ENCODE results near the gene TBATA. TPM values are rescaled to one million over a fixed set of nuclear protein-coding genes. Genes with fewer than 3 reads are reported as not detected.

Gene TBATA
- total and polyA plus RNA-seq, 2 of the 8 experiments (the other 6 are each of a cell fraction or from before 2014, with no cell fraction given), result not detected

DNA sequence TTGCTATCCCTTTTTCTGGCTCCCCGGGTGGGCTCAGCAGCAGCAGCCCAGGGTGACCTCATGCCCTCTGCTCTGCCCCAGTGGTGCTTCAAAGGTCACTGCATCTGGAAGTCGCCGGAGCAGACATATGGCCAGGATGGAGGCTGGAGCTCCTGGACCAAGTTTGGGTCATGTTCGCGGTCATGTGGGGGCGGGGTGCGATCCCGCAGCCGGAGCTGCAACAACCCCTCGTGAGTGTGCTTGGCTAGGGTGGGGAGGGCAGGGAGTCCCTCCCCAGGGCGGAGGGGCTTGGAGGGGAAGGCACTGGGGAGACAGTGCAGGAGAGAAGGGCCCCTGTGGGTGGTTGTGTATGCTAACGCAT lies 46.4 kb downstream of the TBATA start:
- no peak overlapping the region for H2BK5ac ChIP-seq (ENCODE audit: low read depth, low read length)
- H3K56ac ChIP-seq (replicated peaks; ENCODE audit: insufficient read length, low read depth, low read length), result no peak overlapping the region
- no peaks in the 10 kb centered on the region for H3K79me1 ChIP-seq (ENCODE audit: low read depth, low read length)
- no peak overlapping the region for H2BK120ac ChIP-seq (replicated peaks; ENCODE audit: low read depth, low read length)
- ChIA-PET POLR2A (ENCODE audit: partially characterized antibody) (no interaction called here), CTCF (ENCODE audit: partially characterized antibody) (interaction anchor here (0.6 to 2.7 kb wide), 18 partner anchors 8 to 397 kb away, joined by 3 to 10 read pairs (median 5); no protein-coding TSS in a partner anchor)
- H3K4me2 ChIP-seq (ENCODE audit: insufficient read depth in 1 of 2, low read depth in 2 of 2, low read length in 2 of 2), result no peak overlapping the region
- no peaks in the 10 kb centered on the region for H3K36me3 ChIP-seq (ENCODE audit: control insufficient read depth in 2 of 4, insufficient read depth in 4 of 4, low read length in 3 of 4)
- H3K4me1 ChIP-seq (replicated peaks in 1 of 4; ENCODE audit: control insufficient read depth in 3 of 4, insufficient read depth in 4 of 4, low read length in 3 of 4), result peaks cover 0 to 4% (median 0%) of the 10 kb centered on the region in 4 experiments; a peak in 1 of 7 replicates
- no peak overlapping the region for H4K5ac ChIP-seq (ENCODE audit: insufficient read length, low read depth, low read length)
- no peak overlapping the region for H3K9ac ChIP-seq (replicated peaks in 1 of 4; ENCODE audit: extremely low read depth in 1 of 4, low read depth in 3 of 4, low read length in 3 of 4)
- H3K23ac ChIP-seq (ENCODE audit: insufficient read length), result no peak overlapping the region
- no peak overlapping the region for H3K4ac ChIP-seq (replicated peaks; ENCODE audit: insufficient read length, low read depth, low read length)
- no peaks in the 10 kb centered on the region for H3K79me2 ChIP-seq (ENCODE audit: control insufficient read depth in 1 of 2, insufficient read depth in 2 of 2, low read length in 2 of 2)
- no peak overlapping the region for H2BK20ac ChIP-seq (ENCODE audit: low read length)
- no peak overlapping the region for H3K14ac ChIP-seq (ENCODE audit: insufficient read length)
- H2AK5ac ChIP-seq (ENCODE audit: low read depth, low read length), result no peak overlapping the region
- no peak overlapping the region for H2BK12ac ChIP-seq (ENCODE audit: low read depth, low read length)
- H2BK15ac ChIP-seq (ENCODE audit: low read length), result no peak overlapping the region
- 92% methylated on average over 4 of the region's 12 CpGs; no CpG with 5 or more reads in 1 of the 2 experiments for WGBS, 2 experiments (ENCODE audit: extremely low coverage in 1 of 2, insufficient coverage in 1 of 2, insufficient read length in 1 of 2, insufficient replicate concordance in 2 of 2, low coverage in 1 of 2, low lambda C conversion rate in 2 of 2, missing lambda C conversion rate in 1 of 2)
- H3K27me3 ChIP-seq (replicated peaks in 1 of 4; ENCODE audit: control insufficient read depth in 3 of 4, extremely low read depth in 1 of 4, insufficient read depth in 3 of 4, low read length in 3 of 4), result peaks cover 0 to 2% (median 0%) of the 10 kb centered on the region in 4 experiments; a peak in 1 of 7 replicates
- H2AFZ ChIP-seq (ENCODE audit: low read length), result no peak overlapping the region
- FAIRE-seq (no peak), DNase-seq (ENCODE audit: low read depth in 1 of 2, low spot score in 2 of 2) (no peak)
- no peak overlapping the region for H4K8ac ChIP-seq (ENCODE audit: extremely low read depth, insufficient read depth, low read length)
- H3K27ac ChIP-seq (ENCODE audit: low read depth, low read length), result no peak overlapping the region
- no peaks in the 10 kb centered on the region for H4K20me1 ChIP-seq (replicated peaks in 1 of 2; ENCODE audit: control insufficient read depth in 1 of 2, insufficient read depth in 2 of 2, low read length in 2 of 2)
- H3K18ac ChIP-seq (ENCODE audit: extremely low read depth, low read length), result no peak overlapping the region
- no peaks in the 10 kb centered on the region for H3K9me3 ChIP-seq (ENCODE audit: insufficient read depth in 2 of 2, low read depth in 1 of 2, low read length in 1 of 2)
- no peak overlapping the region for H3K4me3 ChIP-seq (ENCODE audit: extremely low read depth in 1 of 4, insufficient read depth in 2 of 4, low read depth in 3 of 4, low read length in 4 of 4)
- no peaks in the 10 kb centered on the region for H3K23me2 ChIP-seq (ENCODE audit: low read depth, low read length)
- no peak overlapping the region for H4K91ac ChIP-seq (replicated peaks; ENCODE audit: insufficient read length, low read length)
- TF ChIP-seq CTBP2 (IDR thresholded peaks at IDR 0.05; ENCODE audit: borderline replicate concordance, insufficient read depth, insufficient read length, low read length), result no peak
- TF ChIP-seq TCF12 (IDR thresholded peaks at IDR 0.05; ENCODE audit: low read depth, low read length), result no peak
- TF ChIP-seq SIN3A (conservative IDR thresholded peaks at IDR 0.05 in 1 of 2, IDR thresholded peaks at IDR 0.05 in 1 of 2; ENCODE audit: low read depth in 1 of 2, low read length in 2 of 2), result no peak
- TF ChIP-seq BACH1 (IDR thresholded peaks at IDR 0.05; ENCODE audit: low read length), result no peak
- no peak for TF ChIP-seq EZH2 (IDR thresholded peaks at IDR 0.05; ENCODE audit: low read depth, low read length, severe bottlenecking)
- TF ChIP-seq, protein P1, sequence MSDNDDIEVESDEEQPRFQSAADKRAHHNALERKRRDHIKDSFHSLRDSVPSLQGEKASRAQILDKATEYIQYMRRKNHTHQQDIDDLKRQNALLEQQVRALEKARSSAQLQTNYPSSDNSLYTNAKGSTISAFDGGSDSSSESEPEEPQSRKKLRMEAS (IDR thresholded peaks at IDR 0.05), result no peak
- TF ChIP-seq, protein P2, sequence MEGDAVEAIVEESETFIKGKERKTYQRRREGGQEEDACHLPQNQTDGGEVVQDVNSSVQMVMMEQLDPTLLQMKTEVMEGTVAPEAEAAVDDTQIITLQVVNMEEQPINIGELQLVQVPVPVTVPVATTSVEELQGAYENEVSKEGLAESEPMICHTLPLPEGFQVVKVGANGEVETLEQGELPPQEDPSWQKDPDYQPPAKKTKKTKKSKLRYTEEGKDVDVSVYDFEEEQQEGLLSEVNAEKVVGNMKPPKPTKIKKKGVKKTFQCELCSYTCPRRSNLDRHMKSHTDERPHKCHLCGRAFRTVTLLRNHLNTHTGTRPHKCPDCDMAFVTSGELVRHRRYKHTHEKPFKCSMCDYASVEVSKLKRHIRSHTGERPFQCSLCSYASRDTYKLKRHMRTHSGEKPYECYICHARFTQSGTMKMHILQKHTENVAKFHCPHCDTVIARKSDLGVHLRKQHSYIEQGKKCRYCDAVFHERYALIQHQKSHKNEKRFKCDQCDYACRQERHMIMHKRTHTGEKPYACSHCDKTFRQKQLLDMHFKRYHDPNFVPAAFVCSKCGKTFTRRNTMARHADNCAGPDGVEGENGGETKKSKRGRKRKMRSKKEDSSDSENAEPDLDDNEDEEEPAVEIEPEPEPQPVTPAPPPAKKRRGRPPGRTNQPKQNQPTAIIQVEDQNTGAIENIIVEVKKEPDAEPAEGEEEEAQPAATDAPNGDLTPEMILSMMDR (IDR thresholded peaks at IDR 0.05; ENCODE audit: control extremely low read depth in 1 of 3, insufficient read depth in 1 of 3, low read depth in 1 of 3, low read length in 3 of 3), result no peak
- no peak for TF ChIP-seq NANOG (IDR thresholded peaks at IDR 0.05; ENCODE audit: insufficient read depth, low read depth, low read length, poor library complexity, severe bottlenecking)
- TF ChIP-seq POLR2AphosphoS5 (IDR thresholded peaks at IDR 0.05; ENCODE audit: low read depth, low read length), result no peak
- TF ChIP-seq SUZ12 (IDR thresholded peaks at IDR 0.05; ENCODE audit: low read length), result no peak
- no peak for TF ChIP-seq TAF1 (IDR thresholded peaks at IDR 0.05; ENCODE audit: low read depth, low read length)

Measured in H1 (cell line).